Suprapubic skin (tissue), 4 donors: ENCODE measurements around the gene BTK. TPM values are rescaled to one million over a fixed set of nuclear protein-coding genes. Genes with fewer than 3 reads are reported as not detected.

ENCODE experiments used
- DNase-seq, 2 donors: peaks; one replicate each; pipeline ENCODE4 v3.0.0-alpha.2; 2019; ENCODE audit warnings: low spot score in 2 of 2
- H3K27ac ChIP-seq: fragments of 200-600 bp; sonication (generic); one replicate; pipeline ENCODE4 v1.5.1; 2019
- H3K27me3 ChIP-seq: fragments of 200-600 bp; sonication (generic); one replicate; pipeline ENCODE4 v1.5.1; 2019
- H3K36me3 ChIP-seq: fragments of 200-600 bp; sonication (generic); one replicate; pipeline ENCODE4 v1.5.1; 2019
- H3K4me1 ChIP-seq: fragments of 200-600 bp; sonication (generic); one replicate; pipeline ENCODE4 v1.5.1; 2019
- H3K4me3 ChIP-seq: fragments of 200-600 bp; sonication (generic); one replicate; pipeline ENCODE4 v1.5.1; 2019; ENCODE audit warnings: mild to moderate bottlenecking
- H3K9me3 ChIP-seq: fragments of 200-600 bp; sonication (generic); one replicate; pipeline ENCODE4 v1.5.1; 2019
- EP300 ChIP-seq: sonication (generic); formaldehyde crosslinking; IDR thresholded peaks from one replicate; pipeline ENCODE4 v1.6.1; 2017; ENCODE audit warnings: antibody characterized with exemption
- POLR2A ChIP-seq, 2 donors: fragments of 450-650 bp; IDR thresholded peaks; one replicate each; pipeline ENCODE4 v1.6.1; 2017; ENCODE audit warnings: antibody characterized with exemption in 2 of 2, mild to moderate bottlenecking in 2 of 2, moderate library complexity in 2 of 2
- POLR2AphosphoS5 ChIP-seq, 3 donors: sonication (generic); formaldehyde crosslinking; IDR thresholded peaks; one replicate each; pipeline ENCODE4 v1.6.1; 2017; ENCODE audit warnings: antibody characterized with exemption in 3 of 3
- WGBS: methylation state at CpG from one replicate; pipeline ENCODE4 v1.1.5; 2018; 5-methylcytosine and 5-hydroxymethylcytosine counted together
- total RNA-seq, 4 donors: library from RNA; depleted of rRNA; stranded (reverse); fragments of >200 nt; gene quantifications; one replicate each; pipeline ENCODE4 v1.1.0, GENCODE V29; 2016
- TF ChIP-seq, protein P1 (sequence below), 2 donors: fragments of 200-600 bp in 1 of 2; fragments of 450-650 bp in 1 of 2; sonication (generic) in 1 of 2; IDR thresholded peaks; one replicate each; pipeline ENCODE4 v1.5.1; 2016 to 2019; ENCODE audit warnings: antibody characterized with exemption in 2 of 2, mild to moderate bottlenecking in 1 of 2, moderate library complexity in 1 of 2

Gene BTK
- total RNA-seq, 4 donors from 2014 or later, result 1.4 to 6.8 (median 1.9) TPM

DNA sequence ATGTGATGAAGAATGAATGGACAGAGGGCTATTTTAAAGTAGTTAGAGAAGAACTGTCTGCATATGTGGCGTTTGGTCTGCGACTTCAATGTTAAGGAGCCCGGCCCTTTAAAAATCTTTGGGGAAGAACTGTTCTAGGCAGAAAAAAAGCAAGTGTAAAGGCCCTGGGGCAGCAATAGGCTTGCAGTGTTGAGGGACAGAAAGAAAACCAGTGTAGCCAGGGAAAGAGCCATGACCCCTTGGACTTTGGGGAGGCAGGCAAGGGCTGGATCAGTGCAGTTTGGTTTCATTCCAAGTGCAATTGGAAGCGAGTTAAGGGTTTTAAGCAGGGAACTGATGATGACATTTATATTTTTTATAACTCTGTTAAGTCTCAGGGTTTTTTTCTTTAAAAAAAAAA lies 13.8 kb upstream of the BTK start:
- H3K4me1 ChIP-seq, result no peaks in the 10 kb centered on the region
- WGBS, result 87% methylated on average over 4 of the region's 4 CpGs
- no peaks in the 10 kb centered on the region for H3K9me3 ChIP-seq
- H3K4me3 ChIP-seq, result no peak overlapping the region
- DNase-seq, result no peak
- no peak overlapping the region for H3K27ac ChIP-seq
- H3K36me3 ChIP-seq, result no peaks in the 10 kb centered on the region
- TF ChIP-seq, protein P1, sequence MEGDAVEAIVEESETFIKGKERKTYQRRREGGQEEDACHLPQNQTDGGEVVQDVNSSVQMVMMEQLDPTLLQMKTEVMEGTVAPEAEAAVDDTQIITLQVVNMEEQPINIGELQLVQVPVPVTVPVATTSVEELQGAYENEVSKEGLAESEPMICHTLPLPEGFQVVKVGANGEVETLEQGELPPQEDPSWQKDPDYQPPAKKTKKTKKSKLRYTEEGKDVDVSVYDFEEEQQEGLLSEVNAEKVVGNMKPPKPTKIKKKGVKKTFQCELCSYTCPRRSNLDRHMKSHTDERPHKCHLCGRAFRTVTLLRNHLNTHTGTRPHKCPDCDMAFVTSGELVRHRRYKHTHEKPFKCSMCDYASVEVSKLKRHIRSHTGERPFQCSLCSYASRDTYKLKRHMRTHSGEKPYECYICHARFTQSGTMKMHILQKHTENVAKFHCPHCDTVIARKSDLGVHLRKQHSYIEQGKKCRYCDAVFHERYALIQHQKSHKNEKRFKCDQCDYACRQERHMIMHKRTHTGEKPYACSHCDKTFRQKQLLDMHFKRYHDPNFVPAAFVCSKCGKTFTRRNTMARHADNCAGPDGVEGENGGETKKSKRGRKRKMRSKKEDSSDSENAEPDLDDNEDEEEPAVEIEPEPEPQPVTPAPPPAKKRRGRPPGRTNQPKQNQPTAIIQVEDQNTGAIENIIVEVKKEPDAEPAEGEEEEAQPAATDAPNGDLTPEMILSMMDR (IDR thresholded peaks at IDR 0.05), result no peak
- TF ChIP-seq POLR2A (IDR thresholded peaks at IDR 0.05), result no peak
- no peak for TF ChIP-seq POLR2AphosphoS5 (IDR thresholded peaks at IDR 0.05)
- TF ChIP-seq EP300, result no peak
- H3K27me3 ChIP-seq, result no peaks in the 10 kb centered on the region

DNA sequence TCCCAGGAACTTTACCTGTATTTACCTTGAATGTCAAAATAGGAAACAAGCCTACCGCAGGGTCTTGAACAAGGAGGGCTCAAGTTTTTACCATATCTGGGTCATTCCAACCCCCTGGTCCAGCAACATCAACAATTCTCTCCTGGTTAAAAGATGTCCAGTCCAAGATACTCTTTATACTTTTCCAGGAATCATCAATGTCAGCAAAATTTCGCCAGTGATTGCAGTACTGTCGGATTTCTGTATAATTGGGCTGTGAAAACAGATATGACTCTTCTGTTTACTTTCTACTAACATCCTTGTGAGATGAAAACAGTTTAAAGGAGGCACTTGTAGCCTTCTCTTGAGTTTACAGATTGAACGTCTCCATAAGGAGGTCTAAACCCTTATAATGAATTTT lies 12.7 kb upstream of the BTK start:
- no peaks in the 10 kb centered on the region for H3K36me3 ChIP-seq
- WGBS, result 87% methylated on average over 4 of the region's 4 CpGs
- H3K4me3 ChIP-seq, result no peak overlapping the region
- H3K9me3 ChIP-seq, result no peaks in the 10 kb centered on the region
- H3K27me3 ChIP-seq, result no peaks in the 10 kb centered on the region
- TF ChIP-seq POLR2AphosphoS5 (IDR thresholded peaks at IDR 0.05) (no peak), EP300 (no peak), POLR2A (IDR thresholded peaks at IDR 0.05) (no peak)
- TF ChIP-seq, protein P1 (IDR thresholded peaks at IDR 0.05), result no peak
- H3K4me1 ChIP-seq, result no peaks in the 10 kb centered on the region
- no peak overlapping the region for H3K27ac ChIP-seq
- no peak for DNase-seq

DNA sequence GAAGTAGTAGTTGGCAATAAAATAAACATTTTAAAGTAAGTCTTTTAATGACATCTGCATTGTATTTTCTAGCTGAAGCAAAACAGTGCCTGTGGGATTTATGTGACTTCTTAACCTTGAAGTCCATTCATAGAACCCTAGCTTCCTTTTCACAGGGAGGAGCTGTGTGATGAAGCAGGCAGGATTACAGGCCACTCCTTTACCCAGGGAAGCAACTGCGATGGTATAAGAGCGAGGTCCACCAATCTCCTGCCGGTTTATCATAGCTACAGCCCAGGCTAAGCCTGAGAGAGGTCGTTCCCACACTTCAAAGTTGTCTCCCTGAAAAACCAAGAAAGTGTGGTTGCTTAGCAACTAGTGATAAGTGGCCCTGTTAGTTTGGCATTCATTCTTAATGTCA lies 11.8 kb upstream of the BTK start:
- Histone ChIP-seq H3K9me3 (no peaks in the 10 kb centered on the region), H3K36me3 (no peaks in the 10 kb centered on the region), H3K4me3 (no peak overlapping the region), H3K4me1 (peaks cover under 1% of the 10 kb centered on the region), H3K27me3 (no peaks in the 10 kb centered on the region), H3K27ac (no peak overlapping the region)
- no peak for DNase-seq
- 57% methylated on average over 4 of the region's 4 CpGs for WGBS
- TF ChIP-seq POLR2AphosphoS5 (IDR thresholded peaks at IDR 0.05) (no peak), POLR2A (IDR thresholded peaks at IDR 0.05) (no peak), EP300 (no peak)
- TF ChIP-seq, protein P1 (IDR thresholded peaks at IDR 0.05), result no peak

DNA sequence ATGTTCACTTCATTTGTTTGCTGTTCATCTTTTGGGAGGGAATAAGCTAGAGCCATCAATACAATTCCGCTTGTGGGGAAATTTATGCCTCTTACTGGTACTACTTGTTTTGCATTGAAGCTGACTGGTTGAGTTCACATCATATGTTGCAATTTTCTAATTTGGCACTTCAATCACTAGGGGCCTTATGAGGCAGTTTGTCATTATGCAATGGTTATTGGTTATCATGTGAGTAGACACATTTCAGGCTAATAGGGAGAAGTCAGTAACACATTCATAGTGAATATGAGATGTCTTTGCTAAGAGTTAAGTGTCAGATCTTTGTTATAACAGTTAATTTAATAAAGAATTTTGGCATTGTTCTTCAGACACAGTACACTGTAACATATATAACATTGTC lies 9.8 kb upstream of the BTK start:
- Histone ChIP-seq H3K4me1 (peaks cover 14% of the 10 kb centered on the region), H3K9me3 (no peaks in the 10 kb centered on the region), H3K27me3 (no peaks in the 10 kb centered on the region), H3K36me3 (no peaks in the 10 kb centered on the region), H3K27ac (no peak overlapping the region), H3K4me3 (no peak overlapping the region)
- TF ChIP-seq POLR2A (IDR thresholded peaks at IDR 0.05) (no peak), EP300 (no peak), POLR2AphosphoS5 (IDR thresholded peaks at IDR 0.05) (no peak)
- TF ChIP-seq, protein P1 (IDR thresholded peaks at IDR 0.05), result no peak
- 90% methylated on average over 1 of the region's 1 CpG for WGBS
- DNase-seq, result no peak

DNA sequence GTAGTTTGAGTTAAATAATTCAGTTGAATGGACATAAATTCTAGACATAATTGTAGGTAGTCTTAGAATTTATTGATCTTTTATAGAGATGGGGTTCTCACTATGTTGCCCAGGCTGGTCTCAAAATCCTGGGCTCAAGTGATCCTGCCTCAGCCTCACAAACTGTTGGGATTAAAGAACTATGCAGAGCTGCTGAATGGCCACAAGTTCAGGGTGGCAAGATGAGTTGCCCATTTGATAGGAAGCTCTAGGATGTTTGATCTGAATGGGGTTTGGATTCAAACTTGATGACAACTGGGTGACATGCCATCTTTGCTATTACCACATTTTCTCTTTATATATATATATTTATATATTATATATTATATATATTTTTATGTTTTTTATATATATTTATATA lies 8.4 kb upstream of the BTK start:
- H3K9me3 ChIP-seq, result no peaks in the 10 kb centered on the region
- no peaks in the 10 kb centered on the region for H3K36me3 ChIP-seq
- DNase-seq, result no peak
- no peak overlapping the region for H3K4me3 ChIP-seq
- no peak overlapping the region for H3K27ac ChIP-seq
- TF ChIP-seq, protein P1 (IDR thresholded peaks at IDR 0.05), result no peak
- no peak for TF ChIP-seq POLR2AphosphoS5 (IDR thresholded peaks at IDR 0.05)
- no peak for TF ChIP-seq EP300
- TF ChIP-seq POLR2A (IDR thresholded peaks at IDR 0.05), result no peak
- H3K27me3 ChIP-seq, result no peaks in the 10 kb centered on the region
- H3K4me1 ChIP-seq, result peaks cover 14% of the 10 kb centered on the region
